T-cell (primary cell): ENCODE data around the gene CLPTM1. TPM values are rescaled to one million over a fixed set of nuclear protein-coding genes. Genes with fewer than 3 reads are reported as not detected.

Experiments used
- ATAC-seq, 4 experiments: fragments of 200-7000 bp in 3 of 4; fragments of 150-1000 bp in 1 of 4; cut with Tn5 transposase; replicated peaks in 1 of 4; 1 replicate in 3 of 4; 2 replicates in 1 of 4; pipeline ENCODE4 v1.10.0; 2021; ENCODE audit warnings: moderate library complexity in 3 of 4, mild to moderate bottlenecking in 2 of 4, moderate number of reproducible peaks in 1 of 4
- CTCF ChIA-PET, 2 donors: fragments of 300-600 bp; sonication (Branson Sonifier 250); formaldehyde crosslinking; loops; one replicate each; lab custom pipeline; 2022; ENCODE audit warnings: antibody characterized with exemption in 2 of 2; lab: Charles Lee
- POLR2A ChIA-PET, 2 donors: fragments of 300-600 bp; sonication (Branson Sonifier 250); formaldehyde crosslinking; loops; one replicate each; lab custom pipeline; 2022; ENCODE audit warnings: antibody characterized with exemption in 2 of 2; lab: Charles Lee
- DNase-seq, 35 experiments: peaks; one replicate each; pipeline versions ENCODE4 v3.0.0 to v3.0.0-alpha.2; 2013 to 2023
- H3K27ac ChIP-seq: one replicate; pipeline ENCODE4 v1.5.1; 2013; ENCODE audit warnings: low read length
- H3K27me3 ChIP-seq, 2 experiments: replicated peaks in 1 of 2; 1 replicate in 1 of 2; 2 replicates in 1 of 2; pipeline versions ENCODE4 v1.6.1 to v1.7.0; 2013; ENCODE audit warnings: low read length in 1 of 2, mixed read lengths in 1 of 2; ENCODE audit not compliant: control insufficient read depth in 2 of 2, insufficient read depth in 2 of 2; ENCODE audit errors: extremely low read depth in 1 of 2
- H3K36me3 ChIP-seq, 2 donors: 1 replicate in 1 of 2; 2 replicates in 1 of 2; pipeline versions ENCODE4 v1.6.1 to v1.7.0; 2013; ENCODE audit warnings: low read length in 1 of 2; ENCODE audit not compliant: control insufficient read depth in 2 of 2, insufficient read depth in 1 of 2; ENCODE audit errors: extremely low read depth in 1 of 2
- H3K4me1 ChIP-seq, 2 experiments: 1 replicate in 1 of 2; 2 replicates in 1 of 2; pipeline versions ENCODE4 v1.6.1 to v1.7.0; 2013; ENCODE audit warnings: low read length in 2 of 2, mixed read lengths in 1 of 2; ENCODE audit not compliant: insufficient read depth in 2 of 2, control insufficient read depth in 1 of 2; ENCODE audit errors: extremely low read depth in 1 of 2
- H3K4me3 ChIP-seq, 2 donors: 1 replicate in 1 of 2; 2 replicates in 1 of 2; pipeline versions ENCODE4 v1.5.1 to v1.7.0; 2013; ENCODE audit warnings: mild to moderate bottlenecking in 2 of 2, low read length in 1 of 2, moderate library complexity in 1 of 2; ENCODE audit not compliant: control insufficient read depth in 1 of 2; ENCODE audit errors: extremely low read depth in 1 of 2
- H3K9me3 ChIP-seq: 2 replicates; pipeline ENCODE4 v1.7.0; 2013
- H3K27ac Mint-ChIP-seq, 2 donors: one replicate each; pipeline ENCODE4 v1.8.0; 2020 to 2021; ENCODE audit warnings: mild to moderate bottlenecking in 2 of 2, mixed read lengths in 2 of 2
- H3K27me3 Mint-ChIP-seq, 2 donors: one replicate each; pipeline ENCODE4 v1.8.0; 2021 to 2022; ENCODE audit warnings: mixed read lengths in 2 of 2
- H3K36me3 Mint-ChIP-seq: one replicate; pipeline ENCODE4 v1.8.0; 2021; ENCODE audit warnings: mixed read lengths
- H3K4me1 Mint-ChIP-seq, 3 donors: one replicate each; pipeline ENCODE4 v1.8.0; 2020 to 2022; ENCODE audit warnings: mixed read lengths in 3 of 3, mild to moderate bottlenecking in 1 of 3
- H3K4me3 Mint-ChIP-seq, 3 donors: one replicate each; pipeline ENCODE4 v1.8.0; 2020 to 2022; ENCODE audit warnings: mild to moderate bottlenecking in 3 of 3, mixed read lengths in 3 of 3, moderate library complexity in 3 of 3
- H3K9me3 Mint-ChIP-seq, 3 donors: one replicate each; pipeline ENCODE4 v1.8.0; 2020 to 2022; ENCODE audit warnings: mixed read lengths in 3 of 3
- WGBS: methylation state at CpG from one replicate; pipeline ENCODE4 v1.1.5; 2013; ENCODE audit warnings: missing lambda C conversion rate; ENCODE audit not compliant: insufficient coverage; 5-methylcytosine and 5-hydroxymethylcytosine counted together
- total RNA-seq, 35 experiments: library from RNA in 6 of 35; stranded (reverse) in 6 of 35; fragments of 120-200 nt in 1 of 35; gene quantifications; one replicate each; pipeline versions ENCODE4 v1.2.1 to v1.2.4 and lab custom pipeline; 2013 to 2026

The CLPTM1 gene
- total RNA-seq, 5 donors from 2014 or later (not counting 1 experiment from before 2014, with no cell fraction given), result 64.0 to 103 (median 87.6) TPM

- Mint-ChIP-seq H3K4me1 (no peaks in the 10 kb centered on the region), H3K27me3 (no peaks in the 10 kb centered on the region), H3K9me3 (no peaks in the 10 kb centered on the region), H3K27ac (no peak within 1 kb of the TSS), H3K36me3 (no peaks in the 10 kb centered on the region), H3K4me3 (no peak within 1 kb of the TSS)
- Histone ChIP-seq H3K9me3 (no peaks in the 10 kb centered on the region), H3K4me3 (no peak within 1 kb of the TSS), H3K36me3 (no peaks in the 10 kb centered on the region), H3K27me3 (peaks cover 0 to 3% of the 10 kb centered on the region in 2 experiments), H3K27ac (no peak within 1 kb of the TSS), H3K4me1 (no peaks in the 10 kb centered on the region)
- CTCF ChIA-PET, result no interaction called here
- DNase-seq, result no peak
- POLR2A ChIA-PET, result no interaction called here
- ATAC-seq, result no peak
- 78% methylated on average over 9 of the region's 14 CpGs for WGBS
These were observed 13.1 kb upstream of the CLPTM1 start, which contains the start of gene APOC4 for GRCh38 chr19:44942067-44942571. TSS of gene APOC4 (plus strand) at chr19:44942237. CDS start at chr19:44942278, 41 bp downstream.

- Mint-ChIP-seq H3K36me3 (no peaks in the 10 kb centered on the region), H3K4me3 (no peak overlapping the region), H3K27me3 (no peaks in the 10 kb centered on the region), H3K27ac (no peak overlapping the region), H3K4me1 (no peaks in the 10 kb centered on the region), H3K9me3 (no peaks in the 10 kb centered on the region)
- no peak overlapping the region for H3K27ac ChIP-seq
- H3K4me1 ChIP-seq, result no peaks in the 10 kb centered on the region
- DNase-seq (peak in 1 of 35 experiments; percentile 15), ATAC-seq (no peak)
- H3K9me3 ChIP-seq, result no peaks in the 10 kb centered on the region
- 83% methylated on average over 2 of the region's 10 CpGs for WGBS
- POLR2A ChIA-PET, result no interaction called here
- CTCF ChIA-PET, result no interaction called here
- peaks cover 0 to 3% of the 10 kb centered on the region in 2 experiments for H3K27me3 ChIP-seq
- H3K4me3 ChIP-seq, result no peak overlapping the region
- H3K36me3 ChIP-seq, result peaks cover 0 to 2% of the 10 kb centered on the region in 2 donors
These were observed 11.4 kb upstream of the CLPTM1 start for GRCh38 chr19:44943801-44944249.

- ATAC-seq, result no peak
- Mint-ChIP-seq H3K27ac (no peak overlapping the region), H3K36me3 (no peaks in the 10 kb centered on the region), H3K4me3 (no peak overlapping the region), H3K4me1 (peaks cover 0 to 2% (median 0%) of the 10 kb centered on the region in 3 donors), H3K27me3 (no peaks in the 10 kb centered on the region), H3K9me3 (no peaks in the 10 kb centered on the region)
- H3K9me3 ChIP-seq, result no peaks in the 10 kb centered on the region
- ChIA-PET CTCF (no interaction called here), POLR2A (no interaction called here)
- DNase-seq, result no peak
- peaks cover 0 to 3% of the 10 kb centered on the region in 2 experiments for H3K27me3 ChIP-seq
- H3K4me3 ChIP-seq, result no peak overlapping the region
- H3K4me1 ChIP-seq, result no peaks in the 10 kb centered on the region
- H3K27ac ChIP-seq, result no peak overlapping the region
- WGBS, result 88% methylated on average over 10 of the region's 13 CpGs
- H3K36me3 ChIP-seq, result peaks cover 0 to 12% of the 10 kb centered on the region in 2 donors
These were observed 8.1 kb upstream of the CLPTM1 start for GRCh38 chr19:44947041-44947581.

- H3K27ac Mint-ChIP-seq, result peak overlapping the region in 1 of 2 donors; percentile 59
- WGBS, result 100% methylated on average over 1 of the region's 5 CpGs
- ChIA-PET POLR2A (interaction anchor here in 1 of 2 donors (0.7 kb wide), 1 partner anchor 256 kb away, joined by 5 read pairs; no protein-coding TSS in a partner anchor), CTCF (no interaction called here)
- no peak overlapping the region for H3K4me3 Mint-ChIP-seq
- DNase-seq (no peak), ATAC-seq (no peak)
- Histone ChIP-seq H3K4me3 (no peak overlapping the region), H3K4me1 (no peaks in the 10 kb centered on the region), H3K36me3 (peaks cover 0 to 12% of the 10 kb centered on the region in 2 donors), H3K9me3 (no peaks in the 10 kb centered on the region), H3K27ac (no peak overlapping the region), H3K27me3 (peaks cover 0 to 3% of the 10 kb centered on the region in 2 experiments)
- H3K9me3 Mint-ChIP-seq, result no peaks in the 10 kb centered on the region
- H3K27me3 Mint-ChIP-seq, result no peaks in the 10 kb centered on the region
- H3K4me1 Mint-ChIP-seq, result peaks cover 0 to 2% (median 0%) of the 10 kb centered on the region in 3 donors
- no peaks in the 10 kb centered on the region for H3K36me3 Mint-ChIP-seq
These were observed 6.9 kb upstream of the CLPTM1 start for GRCh38 chr19:44948237-44948636.

- ATAC-seq (no peak), DNase-seq (no peak)
- H3K36me3 Mint-ChIP-seq, result no peaks in the 10 kb centered on the region
- ChIA-PET CTCF (no interaction called here), POLR2A (no interaction called here)
- peaks cover 4 to 8% (median 5%) of the 10 kb centered on the region in 3 donors for H3K4me1 Mint-ChIP-seq
- Histone ChIP-seq H3K36me3 (peaks cover 0 to 12% of the 10 kb centered on the region in 2 donors), H3K27me3 (peaks cover 0 to under 1% of the 10 kb centered on the region in 2 experiments), H3K4me1 (peaks cover 1 to 5% of the 10 kb centered on the region in 2 experiments), H3K4me3 (no peak overlapping the region), H3K9me3 (no peaks in the 10 kb centered on the region), H3K27ac (no peak overlapping the region)
- peak overlapping the region in 1 of 2 donors; percentile 59 for H3K27ac Mint-ChIP-seq
- no peaks in the 10 kb centered on the region for H3K27me3 Mint-ChIP-seq
- H3K4me3 Mint-ChIP-seq, result no peak overlapping the region
- no peaks in the 10 kb centered on the region for H3K9me3 Mint-ChIP-seq
- 100% methylated on average over 4 of the region's 5 CpGs for WGBS
These were observed 6.3 kb upstream of the CLPTM1 start for GRCh38 chr19:44948763-44949374.

- H3K36me3 ChIP-seq, result peaks cover 0 to 12% of the 10 kb centered on the region in 2 donors
- Mint-ChIP-seq H3K4me3 (no peak overlapping the region), H3K27me3 (no peaks in the 10 kb centered on the region), H3K36me3 (no peaks in the 10 kb centered on the region), H3K9me3 (no peaks in the 10 kb centered on the region), H3K27ac (no peak overlapping the region), H3K4me1 (peaks cover 9 to 12% (median 11%) of the 10 kb centered on the region in 3 donors)
- no peak for ATAC-seq
- no peaks in the 10 kb centered on the region for H3K9me3 ChIP-seq
- peaks cover 2 to 12% of the 10 kb centered on the region in 2 experiments for H3K4me1 ChIP-seq
- H3K4me3 ChIP-seq, result no peak overlapping the region
- no peaks in the 10 kb centered on the region for H3K27me3 ChIP-seq
- POLR2A ChIA-PET, result no interaction called here
- no peak overlapping the region for H3K27ac ChIP-seq
- CTCF ChIA-PET, result no interaction called here
- DNase-seq, result no peak
- 81% methylated on average over 8 of the region's 9 CpGs for WGBS
These were observed 5.6 kb upstream of the CLPTM1 start for GRCh38 chr19:44949550-44949949.
